Measurements from ENCODE around the gene NPAS2. TPM values are rescaled to one million over a fixed set of nuclear protein-coding genes. Genes with fewer than 3 reads are reported as not detected.

Gene NPAS2
- total and polyA plus RNA-seq, 2 donors (not counting 3 experiments of a cell fraction or from before 2014, with no cell fraction given): 29.0 to 53.9 TPM

DNA sequence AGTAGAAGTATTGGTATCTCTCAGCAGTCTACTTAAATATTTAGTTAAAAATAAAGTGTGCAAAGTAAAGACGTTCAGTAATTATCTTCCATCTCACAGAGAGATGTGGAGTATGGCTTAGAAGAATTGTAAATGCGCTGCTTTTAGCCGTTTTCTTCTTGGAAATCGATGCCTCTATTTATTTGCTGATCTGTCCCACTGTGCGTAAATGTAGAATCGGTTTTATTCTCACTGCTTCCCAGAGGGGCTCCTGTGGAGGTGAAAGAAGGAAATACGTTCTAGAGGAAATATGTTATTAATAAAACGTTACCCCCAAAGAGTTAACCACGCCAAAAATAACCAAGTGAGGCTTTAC lies 1.9 kb downstream of the NPAS2 start:
- DNase-seq (ENCODE audit: low read depth, low spot score) (peak; percentile 51), FAIRE-seq (peak; percentile 48)
- H3K9ac ChIP-seq (replicated peaks; ENCODE audit: extremely low read depth, insufficient read depth, low read length): peak overlapping the region; percentile 76
- no peaks in the 10 kb centered on the region for H3K9me3 ChIP-seq (replicated peaks; ENCODE audit: control insufficient read depth, insufficient read depth, low read length)
- H3K79me2 ChIP-seq (ENCODE audit: control insufficient read depth, insufficient read depth, low read length): peaks cover 52% of the 10 kb centered on the region
- no peaks in the 10 kb centered on the region for H4K20me1 ChIP-seq (replicated peaks; ENCODE audit: control insufficient read depth, extremely low read depth, insufficient read depth, low read length)
- TF ChIP-seq EZH2 (IDR thresholded peaks at IDR 0.05; ENCODE audit: borderline replicate concordance, low read depth, low read length, severe bottlenecking) (no peak), FOS (IDR thresholded peaks at IDR 0.05; ENCODE audit: borderline replicate concordance, insufficient read depth, low read length) (no peak), JUN (IDR thresholded peaks at IDR 0.05; ENCODE audit: borderline replicate concordance, insufficient read depth, insufficient read length, low read depth) (no peak), MYC (IDR thresholded peaks at IDR 0.05; ENCODE audit: low read depth, low read length) (no peak), POLR2AphosphoS5 (IDR thresholded peaks at IDR 0.05; ENCODE audit: insufficient read depth, low read depth, low read length) (no peak), POLR2A (IDR thresholded peaks at IDR 0.05; ENCODE audit: low read depth, low read length) (no peak), GATA2 (IDR thresholded peaks at IDR 0.05; ENCODE audit: insufficient read depth, insufficient read length, low read depth, low read length) (no peak)
- TF ChIP-seq, protein P1, sequence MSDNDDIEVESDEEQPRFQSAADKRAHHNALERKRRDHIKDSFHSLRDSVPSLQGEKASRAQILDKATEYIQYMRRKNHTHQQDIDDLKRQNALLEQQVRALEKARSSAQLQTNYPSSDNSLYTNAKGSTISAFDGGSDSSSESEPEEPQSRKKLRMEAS (IDR thresholded peaks at IDR 0.05; ENCODE audit: insufficient read depth, insufficient read length): no peak
- TF ChIP-seq, protein P2, sequence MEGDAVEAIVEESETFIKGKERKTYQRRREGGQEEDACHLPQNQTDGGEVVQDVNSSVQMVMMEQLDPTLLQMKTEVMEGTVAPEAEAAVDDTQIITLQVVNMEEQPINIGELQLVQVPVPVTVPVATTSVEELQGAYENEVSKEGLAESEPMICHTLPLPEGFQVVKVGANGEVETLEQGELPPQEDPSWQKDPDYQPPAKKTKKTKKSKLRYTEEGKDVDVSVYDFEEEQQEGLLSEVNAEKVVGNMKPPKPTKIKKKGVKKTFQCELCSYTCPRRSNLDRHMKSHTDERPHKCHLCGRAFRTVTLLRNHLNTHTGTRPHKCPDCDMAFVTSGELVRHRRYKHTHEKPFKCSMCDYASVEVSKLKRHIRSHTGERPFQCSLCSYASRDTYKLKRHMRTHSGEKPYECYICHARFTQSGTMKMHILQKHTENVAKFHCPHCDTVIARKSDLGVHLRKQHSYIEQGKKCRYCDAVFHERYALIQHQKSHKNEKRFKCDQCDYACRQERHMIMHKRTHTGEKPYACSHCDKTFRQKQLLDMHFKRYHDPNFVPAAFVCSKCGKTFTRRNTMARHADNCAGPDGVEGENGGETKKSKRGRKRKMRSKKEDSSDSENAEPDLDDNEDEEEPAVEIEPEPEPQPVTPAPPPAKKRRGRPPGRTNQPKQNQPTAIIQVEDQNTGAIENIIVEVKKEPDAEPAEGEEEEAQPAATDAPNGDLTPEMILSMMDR (IDR thresholded peaks at IDR 0.05; ENCODE audit: extremely low read depth in 1 of 2, insufficient read depth in 1 of 2, low read depth in 1 of 2, low read length in 2 of 2): no peak
- H3K36me3 ChIP-seq (ENCODE audit: control insufficient read depth in 2 of 2, extremely low read depth in 1 of 2, insufficient read depth in 2 of 2, low read length in 2 of 2): no peaks in the 10 kb centered on the region
- no peaks in the 10 kb centered on the region for H3K9me1 ChIP-seq (replicated peaks; ENCODE audit: control insufficient read depth, extremely low read depth, insufficient read depth, low read length)
- ChIA-PET POLR2A (interaction anchor here (0.8 to 1.0 kb wide), 2 partner anchors 34 to 113 kb away, joined by 3 read pairs; no protein-coding TSS in a partner anchor), CTCF (interaction anchor here (0.8 to 3.3 kb wide), 15 partner anchors 39 to 214 kb away, joined by 3 to 29 read pairs (median 4); no protein-coding TSS in a partner anchor)
- intact Hi-C loops (cut with micrococcal nuclease): loop anchor here (1.0 kb wide), 2 partner anchors 53 to 102 kb away; no protein-coding TSS in a partner anchor
- BruUV-seq (replicated peaks): no TSS peak
- H3K4me3 ChIP-seq (replicated peaks in 1 of 3; ENCODE audit: insufficient read depth in 1 of 3, low read depth in 1 of 3, low read length in 3 of 3): peak overlapping the region; percentile 71 to 88 (median 87)
- H3K4me1 ChIP-seq (ENCODE audit: control insufficient read depth, extremely low read depth, insufficient read depth, low read length): peaks cover 44% of the 10 kb centered on the region
- peak overlapping the region; percentile 9 for H2AFZ ChIP-seq (ENCODE audit: low read depth, low read length)
- H3K27me3 ChIP-seq (ENCODE audit: control insufficient read depth in 2 of 2, insufficient read depth in 2 of 2, low read length in 2 of 2): no peaks in the 10 kb centered on the region
- dilution Hi-C loops (cut with MboI; ENCODE audit: extremely low pct_ligation_motif_present, low sequenced_read_pairs): no loop called here
- peak overlapping the region; percentile 52 for H3K27ac ChIP-seq (ENCODE audit: insufficient read depth, low read depth, low read length)
- H3K4me2 ChIP-seq (ENCODE audit: insufficient read depth, low read length): peak overlapping the region; percentile 98
